H9 (cell line): ENCODE results near the gene MYO7A. TPM values are rescaled to one million over a fixed set of nuclear protein-coding genes. Genes with fewer than 3 reads are reported as not detected.

ENCODE experiments used
- DNase-seq: peaks from one replicate; pipeline ENCODE4 v3.0.0-alpha.2; 2017
- H2AFZ ChIP-seq: one replicate; pipeline ENCODE4 v1.6.1; 2013; ENCODE audit warnings: mild to moderate bottlenecking, low read length, control low read depth, moderate library complexity
- H2AK5ac ChIP-seq: 2 replicates; pipeline ENCODE4 v1.6.1; 2013; ENCODE audit warnings: low read length, control low read depth, mixed read lengths; ENCODE audit not compliant: insufficient read length
- H2BK120ac ChIP-seq: one replicate; pipeline ENCODE4 v1.6.1; 2013; ENCODE audit warnings: low read depth, mild to moderate bottlenecking, low read length, control low read depth, inconsistent platforms; ENCODE audit not compliant: poor library complexity, severe bottlenecking
- H2BK12ac ChIP-seq: 2 replicates; pipeline ENCODE4 v1.6.1; 2013; ENCODE audit warnings: low read length, control low read depth, mixed read lengths, low read depth; ENCODE audit not compliant: insufficient read length
- H2BK15ac ChIP-seq: 2 replicates; pipeline ENCODE4 v1.6.1; 2013; ENCODE audit warnings: low read depth, low read length, control low read depth
- H2BK20ac ChIP-seq: one replicate; pipeline ENCODE4 v1.6.1; 2013; ENCODE audit warnings: low read depth, mild to moderate bottlenecking, low read length, control low read depth, inconsistent platforms; ENCODE audit not compliant: poor library complexity, severe bottlenecking
- H2BK5ac ChIP-seq: 2 replicates; pipeline ENCODE4 v1.6.1; 2013; ENCODE audit warnings: low read length, control low read depth, mixed read lengths; ENCODE audit not compliant: insufficient read length
- H3K14ac ChIP-seq: 2 replicates; pipeline ENCODE4 v1.6.1; 2013; ENCODE audit warnings: low read length, control low read depth; ENCODE audit not compliant: insufficient read depth
- H3K18ac ChIP-seq: 2 replicates; pipeline ENCODE4 v1.6.1; 2013; ENCODE audit warnings: low read depth, mild to moderate bottlenecking, mixed read lengths, low read length, control low read depth; ENCODE audit not compliant: insufficient read length
- H3K23ac ChIP-seq: 2 replicates; pipeline ENCODE4 v1.6.1; 2013; ENCODE audit warnings: low read length, control low read depth, mixed read lengths, low read depth; ENCODE audit not compliant: insufficient read length
- H3K23me2 ChIP-seq: 2 replicates; pipeline ENCODE4 v1.6.1; 2013; ENCODE audit warnings: low read depth, mild to moderate bottlenecking, mixed read lengths, low read length, control low read depth; ENCODE audit not compliant: insufficient read length, poor library complexity, severe bottlenecking
- H3K27ac ChIP-seq: 2 replicates; pipeline ENCODE4 v1.5.1; 2013; ENCODE audit warnings: low read length, control low read depth, mixed read lengths, low read depth; ENCODE audit not compliant: insufficient read length
- H3K27me3 ChIP-seq: 2 replicates; pipeline ENCODE4 v1.6.1; 2013; ENCODE audit warnings: low read length, control low read depth, inconsistent platforms; ENCODE audit not compliant: insufficient read depth
- H3K4ac ChIP-seq: 2 replicates; pipeline ENCODE4 v1.6.1; 2013; ENCODE audit warnings: low read depth, mild to moderate bottlenecking, control low read depth, inconsistent platforms, low read length, moderate library complexity
- H3K4me1 ChIP-seq: 2 replicates; pipeline ENCODE4 v1.6.1; 2013; ENCODE audit warnings: low read length, control low read depth, inconsistent platforms; ENCODE audit not compliant: insufficient read depth
- H3K4me2 ChIP-seq: 2 replicates; pipeline ENCODE4 v1.6.1; 2013; ENCODE audit warnings: low read length, control low read depth, mixed read lengths; ENCODE audit not compliant: insufficient read length, insufficient read depth
- H3K56ac ChIP-seq: 2 replicates; pipeline ENCODE4 v1.6.1; 2013; ENCODE audit warnings: low read depth, mild to moderate bottlenecking, mixed read lengths, low read length, control low read depth; ENCODE audit not compliant: insufficient read length
- H3K79me1 ChIP-seq: 2 replicates; pipeline ENCODE4 v1.6.1; 2013; ENCODE audit warnings: low read depth, mild to moderate bottlenecking, moderate library complexity, low read length, control low read depth, inconsistent platforms; ENCODE audit not compliant: insufficient read depth, poor library complexity, severe bottlenecking
- H3K79me2 ChIP-seq: 2 replicates; pipeline ENCODE4 v1.6.1; 2013; ENCODE audit warnings: low read length, control low read depth, inconsistent platforms; ENCODE audit not compliant: insufficient read depth
- H3K9ac ChIP-seq: 2 replicates; pipeline ENCODE4 v1.6.1; 2013; ENCODE audit warnings: low read length, control low read depth, mixed read lengths; ENCODE audit not compliant: insufficient read length; ENCODE audit errors: extremely low read depth
- H3K9me3 ChIP-seq: one replicate; pipeline ENCODE4 v1.6.1; 2013; ENCODE audit warnings: low read depth, low read length, inconsistent platforms; ENCODE audit not compliant: control insufficient read depth
- H3T11ph ChIP-seq: one replicate; pipeline ENCODE4 v1.6.1; 2013; ENCODE audit warnings: mild to moderate bottlenecking, low read length, control low read depth, inconsistent platforms
- H4K20me1 ChIP-seq: one replicate; pipeline ENCODE4 v1.6.1; 2013; ENCODE audit not compliant: control insufficient read depth, insufficient read length, insufficient read depth
- H4K5ac ChIP-seq: 2 replicates; pipeline ENCODE4 v1.6.1; 2013; ENCODE audit warnings: low read depth, mild to moderate bottlenecking, mixed read lengths, low read length, control low read depth; ENCODE audit not compliant: insufficient read length
- H4K8ac ChIP-seq: replicated peaks from 2 replicates; pipeline ENCODE4 v1.6.1; 2013; ENCODE audit warnings: low read length, control low read depth, mixed read lengths, low read depth; ENCODE audit not compliant: insufficient read length
- H4K91ac ChIP-seq: 2 replicates; pipeline ENCODE4 v1.6.1; 2013; ENCODE audit warnings: low read depth, mild to moderate bottlenecking, moderate library complexity, mixed read lengths, low read length, control low read depth; ENCODE audit not compliant: insufficient read length
- H3K27ac Mint-ChIP-seq, 3 experiments: 2 replicates in 2 of 3; 3 replicates in 1 of 3; pipeline ENCODE4 v1.8.0; 2020 to 2021; ENCODE audit warnings: mixed read lengths in 3 of 3, mild to moderate bottlenecking in 1 of 3, moderate library complexity in 1 of 3
- H3K27me3 Mint-ChIP-seq: 2 replicates; pipeline ENCODE4 v1.8.0; 2021; ENCODE audit warnings: low read depth, mild to moderate bottlenecking, moderate library complexity, mixed read lengths
- H3K36me3 Mint-ChIP-seq, 3 experiments: 2 replicates in 2 of 3; 3 replicates in 1 of 3; pipeline ENCODE4 v1.8.0; 2020 to 2021; ENCODE audit warnings: low read depth in 3 of 3, mixed read lengths in 3 of 3; ENCODE audit not compliant: insufficient read depth in 1 of 3
- H3K4me1 Mint-ChIP-seq, 2 experiments: 2 replicates each; pipeline ENCODE4 v1.8.0; 2020; ENCODE audit warnings: mixed read lengths in 2 of 2
- H3K4me3 Mint-ChIP-seq, 2 experiments: 2 replicates in 1 of 2; 3 replicates in 1 of 2; pipeline ENCODE4 v1.8.0; 2020 to 2021; ENCODE audit warnings: mild to moderate bottlenecking in 2 of 2, mixed read lengths in 2 of 2, moderate library complexity in 1 of 2
- H3K9me3 Mint-ChIP-seq, 2 experiments: 2 replicates in 1 of 2; 3 replicates in 1 of 2; pipeline ENCODE4 v1.8.0; 2020; ENCODE audit warnings: mild to moderate bottlenecking in 2 of 2, mixed read lengths in 2 of 2, moderate library complexity in 1 of 2
- WGBS: extraction: QIAGEN DNeasy Blood & Tissue Kit; methylation state at CpG from one replicate; pipeline ENCODE4 v1.1.7; 2013; ENCODE audit warnings: missing lambda C conversion rate, low lambda C conversion rate, mixed read lengths; ENCODE audit not compliant: insufficient read length; ENCODE audit errors: extremely low coverage; 5-methylcytosine and 5-hydroxymethylcytosine counted together
- total RNA-seq: library from RNA; stranded (reverse); gene quantifications from 2 replicates; pipeline ENCODE4 v1.2.1, GENCODE V29; 2021
- TF ChIP-seq, protein P1 (sequence below): fragments of 200-600 bp; sonication (generic); conservative IDR thresholded peaks from 3 replicates; pipeline ENCODE4 v1.8.0; 2021; ENCODE audit warnings: antibody characterized with exemption, mild to moderate bottlenecking

MYO7A gene
- total RNA-seq, 1 experiment from 2014 or later, result 1.6 TPM

DNA sequence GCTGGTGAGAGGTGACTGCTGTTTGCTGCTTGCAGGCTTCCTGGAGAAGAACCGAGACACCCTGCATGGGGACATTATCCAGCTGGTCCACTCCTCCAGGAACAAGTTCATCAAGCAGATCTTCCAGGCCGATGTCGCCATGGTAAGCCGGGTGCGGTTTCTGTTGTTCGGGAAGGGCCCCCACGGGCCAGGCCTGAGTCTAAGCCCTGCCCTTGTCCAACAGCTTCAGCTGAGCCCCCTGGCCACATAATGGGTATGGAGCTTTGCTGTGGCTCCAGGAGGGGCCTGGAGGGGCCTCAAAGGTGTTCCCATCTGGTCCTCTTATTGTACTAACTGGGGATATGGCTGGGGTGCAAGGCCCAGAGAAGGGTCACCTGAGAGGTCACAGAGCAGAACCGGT lies 38.0 kb downstream of the MYO7A start:
- Histone ChIP-seq H2BK20ac (no peak overlapping the region), H4K5ac (no peak overlapping the region), H3K4me2 (no peak overlapping the region), H3T11ph (no peak overlapping the region), H3K9ac (no peak overlapping the region), H3K79me1 (no peaks in the 10 kb centered on the region), H3K4me1 (peaks cover 5% of the 10 kb centered on the region; the same call in 1 of the 2 replicates), H3K23ac (no peak overlapping the region), H2BK5ac (no peak overlapping the region), H3K14ac (no peak overlapping the region), H2BK12ac (no peak overlapping the region), H3K27ac (no peak overlapping the region), H3K23me2 (no peaks in the 10 kb centered on the region), H2AK5ac (no peak overlapping the region), H2AFZ (no peak overlapping the region), H3K18ac (no peak overlapping the region), H3K27me3 (no peaks in the 10 kb centered on the region), H3K4ac (no peak overlapping the region), H4K91ac (no peak overlapping the region), H2BK120ac (no peak overlapping the region), H4K20me1 (no peaks in the 10 kb centered on the region), H2BK15ac (no peak overlapping the region), H3K79me2 (no peaks in the 10 kb centered on the region), H3K56ac (no peak overlapping the region), H4K8ac (no peak overlapping the region), H3K9me3 (no peaks in the 10 kb centered on the region)
- DNase-seq, result no peak
- WGBS, result no CpG with 5 or more reads among the region's 8 CpGs
- no peaks in the 10 kb centered on the region; the same call in 1 of the 2 replicates for H3K27me3 Mint-ChIP-seq
- no peak overlapping the region for H3K4me3 Mint-ChIP-seq
- TF ChIP-seq, protein P1, sequence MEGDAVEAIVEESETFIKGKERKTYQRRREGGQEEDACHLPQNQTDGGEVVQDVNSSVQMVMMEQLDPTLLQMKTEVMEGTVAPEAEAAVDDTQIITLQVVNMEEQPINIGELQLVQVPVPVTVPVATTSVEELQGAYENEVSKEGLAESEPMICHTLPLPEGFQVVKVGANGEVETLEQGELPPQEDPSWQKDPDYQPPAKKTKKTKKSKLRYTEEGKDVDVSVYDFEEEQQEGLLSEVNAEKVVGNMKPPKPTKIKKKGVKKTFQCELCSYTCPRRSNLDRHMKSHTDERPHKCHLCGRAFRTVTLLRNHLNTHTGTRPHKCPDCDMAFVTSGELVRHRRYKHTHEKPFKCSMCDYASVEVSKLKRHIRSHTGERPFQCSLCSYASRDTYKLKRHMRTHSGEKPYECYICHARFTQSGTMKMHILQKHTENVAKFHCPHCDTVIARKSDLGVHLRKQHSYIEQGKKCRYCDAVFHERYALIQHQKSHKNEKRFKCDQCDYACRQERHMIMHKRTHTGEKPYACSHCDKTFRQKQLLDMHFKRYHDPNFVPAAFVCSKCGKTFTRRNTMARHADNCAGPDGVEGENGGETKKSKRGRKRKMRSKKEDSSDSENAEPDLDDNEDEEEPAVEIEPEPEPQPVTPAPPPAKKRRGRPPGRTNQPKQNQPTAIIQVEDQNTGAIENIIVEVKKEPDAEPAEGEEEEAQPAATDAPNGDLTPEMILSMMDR, result no peak
- H3K27ac Mint-ChIP-seq, result no peak overlapping the region; a peak in 1 of 7 replicates
- peaks cover 0 to 3% (median 0%) of the 10 kb centered on the region in 3 experiments; a peak in 2 of 7 replicates for H3K36me3 Mint-ChIP-seq
- peaks cover 0 to 2% of the 10 kb centered on the region in 2 experiments; a peak in 1 of 5 replicates for H3K9me3 Mint-ChIP-seq
- peaks cover 16 to 19% of the 10 kb centered on the region in 2 experiments for H3K4me1 Mint-ChIP-seq
